Loucy (cell line): ENCODE results near the gene CLDN34.

Experiments
- EZH2phosphoT487 ChIP-seq: fragments of 200-600 bp; IDR thresholded peaks from 2 replicates; pipeline ENCODE4 v1.6.1; 2018; ENCODE audit warnings: antibody characterized with exemption, mild to moderate bottlenecking, moderate library complexity, borderline replicate concordance
- TF ChIP-seq, protein P1 (sequence below): fragments of 200-600 bp; sonication (generic); conservative IDR thresholded peaks from 2 replicates; pipeline ENCODE4 v1.5.1; 2014; ENCODE audit warnings: mild to moderate bottlenecking, antibody characterized with exemption, low read length

DNA sequence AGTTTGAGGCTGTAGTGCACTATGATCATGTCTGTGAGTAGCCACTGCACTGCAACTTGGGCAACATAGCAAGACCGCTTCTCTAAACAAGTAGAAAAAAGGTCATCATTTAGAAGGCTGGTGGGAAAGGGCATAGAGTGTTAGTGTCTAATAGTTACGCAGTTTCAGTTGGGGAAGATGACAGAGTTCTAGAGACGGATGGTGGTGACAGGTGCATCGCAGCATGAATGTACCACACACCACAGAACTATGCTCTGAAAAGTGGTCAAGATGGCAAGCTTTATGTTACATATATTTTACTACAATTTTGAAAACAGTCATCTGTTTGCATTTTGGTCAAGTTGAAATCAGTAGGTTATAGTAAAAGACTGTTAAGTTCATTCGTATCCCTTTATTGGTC, 23.7 kb upstream of the CLDN34 start:
- TF ChIP-seq, protein P1, sequence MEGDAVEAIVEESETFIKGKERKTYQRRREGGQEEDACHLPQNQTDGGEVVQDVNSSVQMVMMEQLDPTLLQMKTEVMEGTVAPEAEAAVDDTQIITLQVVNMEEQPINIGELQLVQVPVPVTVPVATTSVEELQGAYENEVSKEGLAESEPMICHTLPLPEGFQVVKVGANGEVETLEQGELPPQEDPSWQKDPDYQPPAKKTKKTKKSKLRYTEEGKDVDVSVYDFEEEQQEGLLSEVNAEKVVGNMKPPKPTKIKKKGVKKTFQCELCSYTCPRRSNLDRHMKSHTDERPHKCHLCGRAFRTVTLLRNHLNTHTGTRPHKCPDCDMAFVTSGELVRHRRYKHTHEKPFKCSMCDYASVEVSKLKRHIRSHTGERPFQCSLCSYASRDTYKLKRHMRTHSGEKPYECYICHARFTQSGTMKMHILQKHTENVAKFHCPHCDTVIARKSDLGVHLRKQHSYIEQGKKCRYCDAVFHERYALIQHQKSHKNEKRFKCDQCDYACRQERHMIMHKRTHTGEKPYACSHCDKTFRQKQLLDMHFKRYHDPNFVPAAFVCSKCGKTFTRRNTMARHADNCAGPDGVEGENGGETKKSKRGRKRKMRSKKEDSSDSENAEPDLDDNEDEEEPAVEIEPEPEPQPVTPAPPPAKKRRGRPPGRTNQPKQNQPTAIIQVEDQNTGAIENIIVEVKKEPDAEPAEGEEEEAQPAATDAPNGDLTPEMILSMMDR: no peak
- no peak for TF ChIP-seq EZH2phosphoT487
